A549 treated with RU486 at 1 μM for 4 hours (cell line): Measurements from ENCODE around the gene DNPEP. TPM values are rescaled to one million over a fixed set of nuclear protein-coding genes. Genes with fewer than 3 reads are reported as not detected.

Experiments used
- total RNA-seq: library from RNA; stranded (reverse); fragments of 200-300 nt; extraction: Qiagen RNA extraction; gene quantifications from 5 replicates; pipeline ENCODE4 v1.2.3, GENCODE V29; 2022; ENCODE audit warnings: low read depth

DNPEP gene
- 51.3 to 65.5 TPM (median 63.4 TPM) in 5 replicates for total RNA-seq

DNA sequence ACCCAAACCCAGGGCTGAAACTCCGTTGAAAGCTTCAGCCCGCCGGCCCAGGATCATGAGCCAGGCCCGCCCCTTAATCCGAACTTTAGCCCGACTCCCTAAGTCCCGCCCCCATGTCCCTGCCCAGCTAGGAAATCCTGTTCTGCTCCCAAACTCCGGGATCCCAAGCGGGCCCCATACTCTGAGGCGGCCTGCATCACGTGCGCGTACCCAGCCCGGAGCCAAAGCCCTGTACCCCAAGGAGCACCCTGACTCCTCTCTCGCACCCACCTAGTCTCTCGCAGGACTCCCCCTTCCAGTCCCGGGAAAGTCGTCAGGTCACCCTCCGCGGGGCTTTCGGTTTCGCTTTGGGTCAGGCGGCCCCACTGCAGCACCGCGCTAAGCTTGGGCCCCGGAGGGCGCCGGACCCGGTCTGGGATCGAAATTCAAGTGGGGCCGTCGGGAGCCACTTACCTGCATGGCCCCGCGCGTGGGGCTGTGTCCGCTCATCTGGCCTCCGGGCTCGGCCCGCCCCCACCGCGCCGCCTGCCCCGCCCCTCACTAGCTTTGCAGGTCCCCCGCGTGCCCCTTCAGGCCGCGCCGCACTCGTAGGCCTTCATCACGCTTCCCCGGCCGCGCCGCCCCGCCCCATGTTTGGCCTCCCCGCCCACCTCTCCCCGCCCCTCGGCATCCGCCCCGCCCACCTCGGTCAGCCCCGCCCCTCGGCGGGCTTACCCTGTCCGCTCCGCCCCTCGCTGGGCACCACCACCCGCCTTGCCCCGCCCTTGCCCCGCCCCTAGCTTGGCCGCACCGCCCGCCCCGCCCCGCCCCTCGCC is at the start of gene DNPEP:
DNPEP (minus strand) TSS at position 607 of the 815 bp plus-strand sequence; CDS start at position 489, 118 bp downstream.

DNA sequence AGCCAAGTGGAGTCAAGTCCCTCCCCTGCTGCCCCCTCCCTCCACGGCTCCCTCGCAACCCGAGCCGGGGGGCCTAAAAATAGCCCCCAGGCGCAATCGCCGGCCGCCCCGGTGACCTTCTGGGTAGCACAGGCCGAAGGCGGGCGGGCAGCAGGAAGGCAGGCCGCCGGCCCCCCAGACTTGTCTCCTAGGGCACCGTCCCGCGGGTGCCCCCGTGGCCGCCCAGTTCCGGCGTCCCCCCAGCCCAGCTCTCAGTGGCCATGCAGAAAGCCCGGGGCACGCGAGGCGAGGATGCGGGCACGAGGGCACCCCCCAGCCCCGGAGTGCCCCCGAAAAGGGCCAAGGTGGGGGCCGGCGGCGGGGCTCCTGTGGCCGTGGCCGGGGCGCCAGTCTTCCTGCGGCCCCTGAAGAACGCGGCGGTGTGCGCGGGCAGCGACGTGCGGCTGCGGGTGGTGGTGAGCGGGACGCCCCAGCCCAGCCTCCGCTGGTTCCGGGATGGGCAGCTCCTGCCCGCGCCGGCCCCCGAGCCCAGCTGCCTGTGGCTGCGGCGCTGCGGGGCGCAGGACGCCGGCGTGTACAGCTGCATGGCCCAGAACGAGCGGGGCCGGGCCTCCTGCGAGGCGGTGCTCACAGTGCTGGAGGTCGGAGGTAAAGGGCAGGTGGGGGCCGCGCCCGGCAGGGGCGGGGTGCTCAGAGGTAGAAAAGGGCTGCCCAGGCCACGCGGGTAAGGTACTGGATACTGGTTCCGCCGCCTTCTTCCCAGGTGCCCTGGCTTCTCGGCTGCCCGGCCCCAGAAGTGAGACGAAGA is 47.2 kb upstream of the DNPEP start, which contains the start of gene SPEG:
SPEG (plus strand) TSS at position 126 of the 808 bp plus-strand sequence; CDS start at position 261, 135 bp downstream.

DNA sequence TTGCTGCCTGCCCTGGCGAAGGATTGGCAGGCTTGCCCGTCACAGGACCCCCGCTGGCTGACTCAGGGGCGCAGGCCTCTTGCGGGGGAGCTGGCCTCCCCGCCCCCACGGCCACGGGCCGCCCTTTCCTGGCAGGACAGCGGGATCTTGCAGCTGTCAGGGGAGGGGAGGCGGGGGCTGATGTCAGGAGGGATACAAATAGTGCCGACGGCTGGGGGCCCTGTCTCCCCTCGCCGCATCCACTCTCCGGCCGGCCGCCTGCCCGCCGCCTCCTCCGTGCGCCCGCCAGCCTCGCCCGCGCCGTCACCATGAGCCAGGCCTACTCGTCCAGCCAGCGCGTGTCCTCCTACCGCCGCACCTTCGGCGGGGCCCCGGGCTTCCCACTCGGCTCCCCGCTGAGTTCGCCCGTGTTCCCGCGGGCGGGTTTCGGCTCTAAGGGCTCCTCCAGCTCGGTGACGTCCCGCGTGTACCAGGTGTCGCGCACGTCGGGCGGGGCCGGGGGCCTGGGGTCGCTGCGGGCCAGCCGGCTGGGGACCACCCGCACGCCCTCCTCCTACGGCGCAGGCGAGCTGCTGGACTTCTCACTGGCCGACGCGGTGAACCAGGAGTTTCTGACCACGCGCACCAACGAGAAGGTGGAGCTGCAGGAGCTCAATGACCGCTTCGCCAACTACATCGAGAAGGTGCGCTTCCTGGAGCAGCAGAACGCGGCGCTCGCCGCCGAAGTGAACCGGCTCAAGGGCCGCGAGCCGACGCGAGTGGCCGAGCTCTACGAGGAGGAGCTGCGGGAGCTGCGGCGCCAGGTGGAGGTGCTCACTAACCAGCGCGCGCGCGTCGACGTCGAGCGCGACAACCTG is 30.7 kb upstream of the DNPEP start, which contains the start of gene DES:
DES (plus strand) TSS at position 223 of the 857 bp plus-strand sequence; CDS start at position 309, 86 bp downstream.

DNA sequence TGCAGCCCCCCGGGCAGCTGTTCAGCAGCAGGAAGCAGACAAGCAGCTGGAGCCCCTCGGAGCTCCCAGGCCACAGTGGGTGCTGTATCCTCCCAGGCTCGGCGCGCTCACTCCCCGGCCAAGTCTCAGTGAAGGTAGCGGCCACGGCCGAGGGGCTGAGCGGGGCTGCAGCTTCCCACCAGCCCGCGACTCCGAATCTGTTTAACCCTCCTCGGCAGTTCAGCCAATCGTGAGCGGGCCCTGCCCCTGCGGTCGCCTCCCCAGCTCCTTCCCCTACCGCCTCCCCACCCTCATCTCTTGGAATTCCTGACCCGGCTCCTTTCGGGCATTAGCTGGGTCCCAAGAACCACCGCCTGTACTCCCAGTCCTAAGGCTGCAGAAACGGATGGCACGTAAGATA is 55.2 kb downstream of the DNPEP start, which contains the start of gene RESP18:
RESP18 (minus strand) TSS at position 203 of the 400 bp plus-strand sequence.

Other genes with a start within 250 kb of the DNPEP start
- gene NHEJ1, start 227.1 kb downstream of the DNPEP start, total RNA-seq, result 13.7 to 18.3 TPM (median 15.2 TPM) in 5 replicates
- 0.19 to 0.90 TPM (median 0.53 TPM) in 5 replicates for gene SLC23A3, start 217.9 kb downstream of the DNPEP start, total RNA-seq
- 33.7 to 47.7 TPM (median 45.3 TPM) in 5 replicates for gene CNPPD1, start 211.0 kb downstream of the DNPEP start, total RNA-seq
- 58.9 to 85.7 TPM (median 81.2 TPM) in 5 replicates for gene RETREG2, start 209.6 kb downstream of the DNPEP start, total RNA-seq
- gene ZFAND2B, start 181.1 kb downstream of the DNPEP start, total RNA-seq, result 14.4 to 22.8 TPM (median 19.2 TPM) in 5 replicates
- 22.5 to 37.5 TPM (median 30.4 TPM) in 5 replicates for gene ABCB6, start 169.0 kb downstream of the DNPEP start, total RNA-seq
- gene ATG9A, start 158.3 kb downstream of the DNPEP start, total RNA-seq, result 42.3 to 53.2 TPM (median 50.2 TPM) in 5 replicates
- gene ANKZF1, start 158.1 kb downstream of the DNPEP start, total RNA-seq, result 15.1 to 22.0 TPM (median 17.7 TPM) in 5 replicates
- 5.0 to 6.8 TPM (median 6.8 TPM) in 5 replicates for gene GLB1L, start 142.5 kb downstream of the DNPEP start, total RNA-seq
- gene STK16, start 142.4 kb downstream of the DNPEP start, total RNA-seq, result 27.5 to 32.6 TPM (median 31.0 TPM) in 5 replicates
- gene TUBA4B, start 134.7 kb downstream of the DNPEP start, total RNA-seq, result 0.18 to 0.69 TPM (median 0.35 TPM) in 5 replicates
- gene TUBA4A, start 134.0 kb downstream of the DNPEP start, total RNA-seq, result 332 to 451 TPM (median 366 TPM) in 5 replicates
- gene DNAJB2, start 108.5 kb downstream of the DNPEP start, total RNA-seq, result 40.3 to 55.4 TPM (median 48.6 TPM) in 5 replicates
- gene PTPRN, start 78.5 kb downstream of the DNPEP start, total RNA-seq, result 0.87 to 2.0 TPM (median 1.3 TPM) in 5 replicates
- not detected in 5 replicates for gene RESP18, start 55.2 kb downstream of the DNPEP start, total RNA-seq
- gene DES, start 30.5 kb upstream of the DNPEP start, total RNA-seq, result 0.05 to 0.24 TPM (median 0.13 TPM) in 3 of 5 replicates, not detected in the others
- 5.1 to 7.8 TPM (median 6.5 TPM) in 5 replicates for gene SPEG, start 46.9 kb upstream of the DNPEP start, total RNA-seq
- 33.3 to 39.2 TPM (median 37.5 TPM) in 5 replicates for gene GMPPA, start 111.0 kb upstream of the DNPEP start, total RNA-seq
- 0.05 to 0.07 TPM in 2 of 5 replicates, not detected in the others for gene ASIC4, start 126.6 kb upstream of the DNPEP start, total RNA-seq
- 17.5 to 36.2 TPM (median 29.9 TPM) in 5 replicates for gene CHPF, start 155.9 kb upstream of the DNPEP start, total RNA-seq
- 0.47 to 1.3 TPM (median 0.95 TPM) in 5 replicates for gene TMEM198, start 156.1 kb upstream of the DNPEP start, total RNA-seq
- gene OBSL1, start 183.6 kb upstream of the DNPEP start, total RNA-seq, result 17.0 to 24.0 TPM (median 20.1 TPM) in 5 replicates
- 0.17 to 0.81 TPM (median 0.51 TPM) in 5 replicates for gene INHA, start 184.4 kb upstream of the DNPEP start, total RNA-seq
- gene STK11IP, start 209.9 kb upstream of the DNPEP start, total RNA-seq, result 13.4 to 20.4 TPM (median 16.7 TPM) in 5 replicates
- 1.7 to 3.4 TPM (median 2.3 TPM) in 5 replicates for gene SLC4A3, start 239.7 kb upstream of the DNPEP start, total RNA-seq